AG04450 (cell line): ENCODE results near the gene TRPM1. TPM values are rescaled to one million over a fixed set of nuclear protein-coding genes. Genes with fewer than 3 reads are reported as not detected.

Source experiments
- CTCF ChIA-PET: fragments of 300-600, 350-600 bp; formaldehyde crosslinking; extraction: SDS; loops from one replicate; lab custom pipeline; 2022; ENCODE audit warnings: antibody characterized with exemption, inconsistent platforms; lab: Charles Lee
- POLR2A ChIA-PET: fragments of 350-600 bp; formaldehyde crosslinking; extraction: SDS; loops from one replicate; lab custom pipeline; 2021; ENCODE audit warnings: antibody characterized with exemption, inconsistent platforms; lab: Yijun Ruan, JAX
- DNase-seq: peaks from one replicate; pipeline ENCODE4 v3.0.0-alpha.2; 2011; ENCODE audit warnings: low read depth, low spot score
- H3K27ac ChIP-seq: one replicate; pipeline ENCODE4 v1.5.1; 2012; ENCODE audit warnings: low read depth, low read length, control low read depth
- H3K27me3 ChIP-seq: one replicate; pipeline ENCODE4 v1.6.0; 2012; ENCODE audit warnings: low read length; ENCODE audit not compliant: control insufficient read depth, insufficient read depth
- H3K4me3 ChIP-seq: 2 replicates; pipeline ENCODE4 v1.5.1; 2011; ENCODE audit warnings: mild to moderate bottlenecking, low read depth, low read length, control low read depth
- H3K9me3 ChIP-seq: 2 replicates; pipeline ENCODE4 v1.5.1; 2012; ENCODE audit warnings: low read length; ENCODE audit not compliant: control insufficient read depth, insufficient read depth
- CTCF ChIP-seq: IDR thresholded peaks from 2 replicates; pipeline ENCODE4 v1.5.1; 2011; ENCODE audit warnings: low read depth, low read length, control low read depth, inconsistent platforms
- polyA plus RNA-seq: library from polyadenylated mRNA; depleted of rRNA; stranded (reverse); fragments of >200 nt; gene quantifications from 2 replicates; pipeline ENCODE4 v1.2.3, GENCODE V29; 2011; rRNA removed
- small RNA-seq: library from RNA; depleted of rRNA; stranded (forward); fragments of <200 nt; gene quantifications from one replicate; pipeline ENCODE3, GENCODE V24; 2012; ENCODE audit warnings: low read depth; ENCODE audit not compliant: insufficient read length

The TRPM1 gene
- polyA plus RNA-seq, 1 experiment = not detected

DNA sequence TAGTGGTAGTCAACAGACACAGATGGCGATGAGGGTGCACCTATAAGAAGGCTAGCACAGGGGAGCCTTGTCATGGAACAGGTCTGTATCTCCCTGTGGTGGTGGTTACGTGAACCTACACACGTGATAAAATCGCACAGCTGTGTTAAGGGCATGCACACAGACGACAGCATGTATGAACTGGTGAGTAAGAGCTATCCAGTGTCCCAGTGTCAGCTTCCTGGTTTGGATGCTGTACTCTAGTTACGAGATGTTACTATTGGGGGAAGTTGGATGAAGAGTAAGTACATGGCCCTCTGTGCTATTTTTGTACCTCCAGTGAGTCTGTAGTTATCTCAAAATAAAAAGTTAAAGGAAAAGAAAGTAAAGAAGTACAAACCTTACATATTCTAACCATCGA is 148.3 kb downstream of the TRPM1 start:
- Histone ChIP-seq H3K27me3 (no peaks in the 10 kb centered on the region), H3K9me3 (no peaks in the 10 kb centered on the region; the same call in 1 of the 2 replicates), H3K4me3 (no peak overlapping the region), H3K27ac (peak overlapping the region; percentile 11)
- no peak for DNase-seq
- POLR2A ChIA-PET = interaction anchor here (2.0 kb wide), 1 partner anchor 38 kb away, joined by 8 read pairs; the partner anchor contains the start of gene MTMR10
- TF ChIP-seq CTCF = no peak
- CTCF ChIA-PET = interaction anchor here (0.6 to 1.7 kb wide), 3 partner anchors 175 to 536 kb away, joined by 3 to 7 read pairs (median 4); no protein-coding TSS in a partner anchor

Small RNA genes lying within 50 kb of the gene (small RNA-seq; reads per million reads assigned to genes)
- not detected for gene MIR211
- not detected for gene RNU6-466P

Other genes with a start within 250 kb of the TRPM1 start
- 10.3 and 11.8 TPM in 2 replicates for gene FAN1, start 197.8 kb downstream of the TRPM1 start, polyA plus RNA-seq
- gene MTMR10, start 110.1 kb downstream of the TRPM1 start, polyA plus RNA-seq = 12.9 and 17.7 TPM in 2 replicates
- 16.8 and 17.4 TPM in 2 replicates for gene KLF13, start 225.1 kb upstream of the TRPM1 start, polyA plus RNA-seq